ENCODE results near the gene CEBPG.

The CEBPG gene

GRCh38 chr19:33349319-33350289, 23.9 kb upstream of the CEBPG start:
- no peak overlapping the region for H3K4me3 ChIP-seq (ENCODE audit: insufficient read depth, low read depth, low read length, poor library complexity, severe bottlenecking)
- H3K27ac ChIP-seq (ENCODE audit: insufficient read depth, low read length, poor library complexity, severe bottlenecking), result no peak overlapping the region
- no peaks in the 10 kb centered on the region for H3K27me3 ChIP-seq (replicated peaks; ENCODE audit: control insufficient read depth, insufficient read depth, low read length, poor library complexity, severe bottlenecking)
- H3K4me1 ChIP-seq (ENCODE audit: control insufficient read depth, insufficient read depth, low read length, poor library complexity, severe bottlenecking), result no peaks in the 10 kb centered on the region
- H3K9me3 ChIP-seq (ENCODE audit: control insufficient read depth, low read length), result no peaks in the 10 kb centered on the region
- no peak for DNase-seq
- H3K36me3 ChIP-seq (ENCODE audit: control insufficient read depth, insufficient read depth, low read length), result no peaks in the 10 kb centered on the region

GRCh38 chr19:33350538-33351309, 22.8 kb upstream of the CEBPG start:
- DNase-seq, result no peak

GRCh38 chr19:33355535-33355934, 18.0 kb upstream of the CEBPG start:
- Histone ChIP-seq H3K27ac (ENCODE audit: insufficient read depth, low read length, poor library complexity, severe bottlenecking) (no peak overlapping the region), H3K9me3 (ENCODE audit: control insufficient read depth, low read length) (no peaks in the 10 kb centered on the region), H3K36me3 (ENCODE audit: control insufficient read depth, insufficient read depth, low read length) (no peaks in the 10 kb centered on the region), H3K4me1 (ENCODE audit: control insufficient read depth, insufficient read depth, low read length, poor library complexity, severe bottlenecking) (no peaks in the 10 kb centered on the region), H3K27me3 (replicated peaks; ENCODE audit: control insufficient read depth, insufficient read depth, low read length, poor library complexity, severe bottlenecking) (no peaks in the 10 kb centered on the region), H3K4me3 (ENCODE audit: insufficient read depth, low read depth, low read length, poor library complexity, severe bottlenecking) (no peak overlapping the region)
- DNase-seq, result no peak

More at GRCh38 chr19:33350538-33351309, 22.8 kb upstream of the CEBPG start:
- H3K4me3 ChIP-seq (ENCODE audit: insufficient read depth, low read depth, low read length, poor library complexity, severe bottlenecking), result no peak overlapping the region
- no peak overlapping the region for H3K27ac ChIP-seq (ENCODE audit: insufficient read depth, low read length, poor library complexity, severe bottlenecking)
- H3K9me3 ChIP-seq (ENCODE audit: control insufficient read depth, low read length), result no peaks in the 10 kb centered on the region
- H3K27me3 ChIP-seq (replicated peaks; ENCODE audit: control insufficient read depth, insufficient read depth, low read length, poor library complexity, severe bottlenecking), result no peaks in the 10 kb centered on the region
- H3K4me1 ChIP-seq (ENCODE audit: control insufficient read depth, insufficient read depth, low read length, poor library complexity, severe bottlenecking), result no peaks in the 10 kb centered on the region
- no peaks in the 10 kb centered on the region for H3K36me3 ChIP-seq (ENCODE audit: control insufficient read depth, insufficient read depth, low read length)

- Histone ChIP-seq H3K9me3 (ENCODE audit: control insufficient read depth, low read length) (no peaks in the 10 kb centered on the region), H3K4me1 (ENCODE audit: control insufficient read depth, insufficient read depth, low read length, poor library complexity, severe bottlenecking) (no peaks in the 10 kb centered on the region), H3K27me3 (replicated peaks; ENCODE audit: control insufficient read depth, insufficient read depth, low read length, poor library complexity, severe bottlenecking) (no peaks in the 10 kb centered on the region), H3K4me3 (ENCODE audit: insufficient read depth, low read depth, low read length, poor library complexity, severe bottlenecking) (no peak overlapping the region), H3K36me3 (ENCODE audit: control insufficient read depth, insufficient read depth, low read length) (no peaks in the 10 kb centered on the region), H3K27ac (ENCODE audit: insufficient read depth, low read length, poor library complexity, severe bottlenecking) (no peak overlapping the region)
- no peak for DNase-seq
Observed at GRCh38 chr19:33357556-33357955, 16.0 kb upstream of the CEBPG start.

- Histone ChIP-seq H3K4me3 (ENCODE audit: insufficient read depth, low read depth, low read length, poor library complexity, severe bottlenecking) (no peak overlapping the region), H3K36me3 (ENCODE audit: control insufficient read depth, insufficient read depth, low read length) (no peaks in the 10 kb centered on the region), H3K4me1 (ENCODE audit: control insufficient read depth, insufficient read depth, low read length, poor library complexity, severe bottlenecking) (no peaks in the 10 kb centered on the region), H3K27me3 (replicated peaks; ENCODE audit: control insufficient read depth, insufficient read depth, low read length, poor library complexity, severe bottlenecking) (no peaks in the 10 kb centered on the region), H3K27ac (ENCODE audit: insufficient read depth, low read length, poor library complexity, severe bottlenecking) (no peak overlapping the region), H3K9me3 (ENCODE audit: control insufficient read depth, low read length) (no peaks in the 10 kb centered on the region)
- DNase-seq, result no peak
Observed at GRCh38 chr19:33358408-33358807, 15.1 kb upstream of the CEBPG start.

GRCh38 chr19:33359581-33359980, 13.9 kb upstream of the CEBPG start:
- Histone ChIP-seq H3K36me3 (ENCODE audit: control insufficient read depth, insufficient read depth, low read length) (no peaks in the 10 kb centered on the region), H3K4me1 (ENCODE audit: control insufficient read depth, insufficient read depth, low read length, poor library complexity, severe bottlenecking) (no peaks in the 10 kb centered on the region), H3K4me3 (ENCODE audit: insufficient read depth, low read depth, low read length, poor library complexity, severe bottlenecking) (no peak overlapping the region), H3K27me3 (replicated peaks; ENCODE audit: control insufficient read depth, insufficient read depth, low read length, poor library complexity, severe bottlenecking) (no peaks in the 10 kb centered on the region), H3K9me3 (ENCODE audit: control insufficient read depth, low read length) (no peaks in the 10 kb centered on the region), H3K27ac (ENCODE audit: insufficient read depth, low read length, poor library complexity, severe bottlenecking) (no peak overlapping the region)
- no peak for DNase-seq

- Histone ChIP-seq H3K27me3 (replicated peaks; ENCODE audit: control insufficient read depth, insufficient read depth, low read length, poor library complexity, severe bottlenecking) (no peaks in the 10 kb centered on the region), H3K27ac (ENCODE audit: insufficient read depth, low read length, poor library complexity, severe bottlenecking) (no peak overlapping the region), H3K9me3 (ENCODE audit: control insufficient read depth, low read length) (no peaks in the 10 kb centered on the region), H3K36me3 (ENCODE audit: control insufficient read depth, insufficient read depth, low read length) (no peaks in the 10 kb centered on the region), H3K4me3 (ENCODE audit: insufficient read depth, low read depth, low read length, poor library complexity, severe bottlenecking) (no peak overlapping the region), H3K4me1 (ENCODE audit: control insufficient read depth, insufficient read depth, low read length, poor library complexity, severe bottlenecking) (no peaks in the 10 kb centered on the region)
- no peak for DNase-seq
Observed at GRCh38 chr19:33362508-33363228, 10.8 kb upstream of the CEBPG start.

- Histone ChIP-seq H3K4me1 (ENCODE audit: control insufficient read depth, insufficient read depth, low read length, poor library complexity, severe bottlenecking) (no peaks in the 10 kb centered on the region), H3K4me3 (ENCODE audit: insufficient read depth, low read depth, low read length, poor library complexity, severe bottlenecking) (no peak overlapping the region), H3K9me3 (ENCODE audit: control insufficient read depth, low read length) (no peaks in the 10 kb centered on the region), H3K36me3 (ENCODE audit: control insufficient read depth, insufficient read depth, low read length) (no peaks in the 10 kb centered on the region), H3K27me3 (replicated peaks; ENCODE audit: control insufficient read depth, insufficient read depth, low read length, poor library complexity, severe bottlenecking) (no peaks in the 10 kb centered on the region), H3K27ac (ENCODE audit: insufficient read depth, low read length, poor library complexity, severe bottlenecking) (no peak overlapping the region)
- no peak for DNase-seq
Observed at GRCh38 chr19:33363476-33363875, 10.0 kb upstream of the CEBPG start.

GRCh38 chr19:33365691-33366090, 7.8 kb upstream of the CEBPG start:
- H3K4me3 ChIP-seq (ENCODE audit: insufficient read depth, low read depth, low read length, poor library complexity, severe bottlenecking), result no peak overlapping the region
- no peak for DNase-seq
- no peaks in the 10 kb centered on the region for H3K27me3 ChIP-seq (replicated peaks; ENCODE audit: control insufficient read depth, insufficient read depth, low read length, poor library complexity, severe bottlenecking)
- H3K36me3 ChIP-seq (ENCODE audit: control insufficient read depth, insufficient read depth, low read length), result no peaks in the 10 kb centered on the region
- H3K27ac ChIP-seq (ENCODE audit: insufficient read depth, low read length, poor library complexity, severe bottlenecking), result no peak overlapping the region
- no peaks in the 10 kb centered on the region for H3K9me3 ChIP-seq (ENCODE audit: control insufficient read depth, low read length)
- no peaks in the 10 kb centered on the region for H3K4me1 ChIP-seq (ENCODE audit: control insufficient read depth, insufficient read depth, low read length, poor library complexity, severe bottlenecking)
